Measurements from ENCODE around the gene SMYD3. TPM values are rescaled to one million over a fixed set of nuclear protein-coding genes. Genes with fewer than 3 reads are reported as not detected.

Gene SMYD3
- total RNA-seq, 4 donors from 2014 or later = 11.6 to 26.9 (median 18.3) TPM

- WGBS, 2 donors (ENCODE audit: low coverage in 1 of 2) = 88 to 100% methylated on average over 5 to 6 of the region's 7 CpGs
- TF ChIP-seq CTCF (IDR thresholded peaks at IDR 0.05) = no peak
- TF ChIP-seq POLR2A (IDR thresholded peaks at IDR 0.05) = no peak
- no peak for TF ChIP-seq EP300 (IDR thresholded peaks at IDR 0.05)
- TF ChIP-seq POLR2AphosphoS5 (IDR thresholded peaks at IDR 0.05) = no peak
- Histone ChIP-seq H3K9me3 (no peaks in the 10 kb centered on the region), H3K27me3 (no peaks in the 10 kb centered on the region), H3K4me3 (no peak overlapping the region), H3K27ac (no peak overlapping the region), H3K4me1 (no peaks in the 10 kb centered on the region), H3K36me3 (peaks cover 0 to 4% of the 10 kb centered on the region in 2 donors)
- ATAC-seq = no peak
These were observed 93.6 kb downstream of the SMYD3 start for GRCh38 chr1:246413430-246413829.

GRCh38 chr1:246404078-246404477 lies 103.0 kb downstream of the SMYD3 start:
- 49 to 91% methylated on average over 5 to 6 of the region's 7 CpGs for WGBS, 2 donors (ENCODE audit: low coverage in 1 of 2)
- H3K4me3 ChIP-seq = no peak overlapping the region
- no peaks in the 10 kb centered on the region for H3K9me3 ChIP-seq
- H3K27ac ChIP-seq = no peak overlapping the region
- H3K27me3 ChIP-seq = no peaks in the 10 kb centered on the region
- H3K4me1 ChIP-seq = no peaks in the 10 kb centered on the region
- TF ChIP-seq EP300 (IDR thresholded peaks at IDR 0.05) (no peak), POLR2AphosphoS5 (IDR thresholded peaks at IDR 0.05) (no peak), POLR2A (IDR thresholded peaks at IDR 0.05) (no peak), CTCF (IDR thresholded peaks at IDR 0.05) (no peak)
- H3K36me3 ChIP-seq = no peaks in the 10 kb centered on the region
- no peak for ATAC-seq

GRCh38 chr1:246398126-246398813 lies 108.8 kb downstream of the SMYD3 start:
- ATAC-seq = no peak
- H3K9me3 ChIP-seq = no peaks in the 10 kb centered on the region
- TF ChIP-seq CTCF (IDR thresholded peaks at IDR 0.05) (no peak), POLR2AphosphoS5 (IDR thresholded peaks at IDR 0.05) (no peak), EP300 (IDR thresholded peaks at IDR 0.05) (no peak), POLR2A (IDR thresholded peaks at IDR 0.05) (no peak)
- no peak overlapping the region for H3K4me3 ChIP-seq
- WGBS, 2 donors (ENCODE audit: low coverage in 1 of 2) = 57 to 82% methylated on average over 2 to 7 of the region's 7 CpGs
- H3K4me1 ChIP-seq = peaks cover 0 to 3% (median 0%) of the 10 kb centered on the region in 3 donors
- no peak overlapping the region for H3K27ac ChIP-seq
- H3K27me3 ChIP-seq = no peaks in the 10 kb centered on the region
- H3K36me3 ChIP-seq = no peaks in the 10 kb centered on the region

GRCh38 chr1:246397046-246397445 lies 110.0 kb downstream of the SMYD3 start:
- H3K4me3 ChIP-seq = no peak overlapping the region
- H3K36me3 ChIP-seq = no peaks in the 10 kb centered on the region
- 96 to 100% methylated on average over 3 to 4 of the region's 5 CpGs for WGBS, 2 donors (ENCODE audit: low coverage in 1 of 2)
- no peaks in the 10 kb centered on the region for H3K27me3 ChIP-seq
- H3K9me3 ChIP-seq = no peaks in the 10 kb centered on the region
- H3K27ac ChIP-seq = no peak overlapping the region
- ATAC-seq = no peak
- H3K4me1 ChIP-seq = peaks cover 0 to 3% (median 0%) of the 10 kb centered on the region in 3 donors
- no peak for TF ChIP-seq POLR2AphosphoS5 (IDR thresholded peaks at IDR 0.05)
- no peak for TF ChIP-seq CTCF (IDR thresholded peaks at IDR 0.05)
- TF ChIP-seq EP300 (IDR thresholded peaks at IDR 0.05) = no peak
- TF ChIP-seq POLR2A (IDR thresholded peaks at IDR 0.05) = no peak

- Histone ChIP-seq H3K27me3 (no peaks in the 10 kb centered on the region), H3K36me3 (no peaks in the 10 kb centered on the region), H3K4me1 (peaks cover 0 to 3% (median 0%) of the 10 kb centered on the region in 3 donors), H3K9me3 (peaks cover 0 to 2% (median 0%) of the 10 kb centered on the region in 3 donors), H3K4me3 (no peak overlapping the region), H3K27ac (no peak overlapping the region)
- 89 to 96% methylated on average over 4 to 6 of the region's 6 CpGs for WGBS, 2 donors (ENCODE audit: low coverage in 1 of 2)
- TF ChIP-seq POLR2AphosphoS5 (IDR thresholded peaks at IDR 0.05) (no peak), EP300 (IDR thresholded peaks at IDR 0.05) (no peak), POLR2A (IDR thresholded peaks at IDR 0.05) (no peak), CTCF (IDR thresholded peaks at IDR 0.05) (no peak)
- no peak for ATAC-seq
These were observed 110.8 kb downstream of the SMYD3 start for GRCh38 chr1:246396322-246396721.

Measured in gastroesophageal sphincter (tissue), 4 donors.